Right forelimb (tissue), 1 donor: ENCODE measurements around the gene SLC16A7.

Source experiments
- DNase-seq: peaks from one replicate; pipeline ENCODE4 v3.0.0-alpha.2; 2018

Gene SLC16A7

GRCh38 chr12:59626382-59626781 lies 30.6 kb downstream of the SLC16A7 start:
- DNase-seq: no peak

GRCh38 chr12:59627582-59627981 lies 31.8 kb downstream of the SLC16A7 start:
- DNase-seq: no peak

- DNase-seq: no peak
Measured at GRCh38 chr12:59629890-59630289, 34.1 kb downstream of the SLC16A7 start.

GRCh38 chr12:59632408-59632807 lies 36.6 kb downstream of the SLC16A7 start:
- DNase-seq: no peak

GRCh38 chr12:59634254-59634653 lies 38.4 kb downstream of the SLC16A7 start:
- DNase-seq: no peak

- DNase-seq: no peak
Measured at GRCh38 chr12:59636945-59637691, 41.3 kb downstream of the SLC16A7 start.

- DNase-seq: no peak
Measured at GRCh38 chr12:59637692-59638070, 41.9 kb downstream of the SLC16A7 start.

- no peak for DNase-seq
Measured at GRCh38 chr12:59643550-59643949, 47.7 kb downstream of the SLC16A7 start.

GRCh38 chr12:59645242-59645641 lies 49.4 kb downstream of the SLC16A7 start:
- DNase-seq: no peak

GRCh38 chr12:59646636-59647035 lies 50.8 kb downstream of the SLC16A7 start:
- DNase-seq: no peak

GRCh38 chr12:59649203-59649602 lies 53.4 kb downstream of the SLC16A7 start:
- no peak for DNase-seq

- no peak for DNase-seq
Measured at GRCh38 chr12:59650588-59651228, 54.9 kb downstream of the SLC16A7 start.

- no peak for DNase-seq
Measured at GRCh38 chr12:59651229-59651920, 55.5 kb downstream of the SLC16A7 start.

- DNase-seq: no peak
Measured at GRCh38 chr12:59652130-59652529, 56.3 kb downstream of the SLC16A7 start.

- no peak for DNase-seq
Measured at GRCh38 chr12:59654061-59654460, 58.2 kb downstream of the SLC16A7 start.

- DNase-seq: no peak
Measured at GRCh38 chr12:59657266-59657665, 61.4 kb downstream of the SLC16A7 start.

GRCh38 chr12:59657711-59658110 lies 61.9 kb downstream of the SLC16A7 start:
- no peak for DNase-seq

- DNase-seq: no peak
Measured at GRCh38 chr12:59660148-59660547, 64.3 kb downstream of the SLC16A7 start.

GRCh38 chr12:59660921-59661597 lies 65.2 kb downstream of the SLC16A7 start:
- DNase-seq: no peak

GRCh38 chr12:59664495-59664894 lies 68.7 kb downstream of the SLC16A7 start:
- DNase-seq: no peak

- DNase-seq: no peak
Measured at GRCh38 chr12:59665701-59666100, 69.9 kb downstream of the SLC16A7 start.

GRCh38 chr12:59668674-59669073 lies 72.8 kb downstream of the SLC16A7 start:
- no peak for DNase-seq

- no peak for DNase-seq
Measured at GRCh38 chr12:59672273-59672672, 76.4 kb downstream of the SLC16A7 start.
